Skeletal muscle cell (primary cell): Measurements from ENCODE around the gene NUTF2.
"Not testable (repeated sequence)": the region's sequence is repeated elsewhere in the genome, so short reads cannot be mapped to it uniquely, and the experiment has no call there.

Experiments used
- DNase-seq: peaks from one replicate; pipeline ENCODE4 v3.0.0-alpha.2; 2010; ENCODE audit warnings: low read depth
- H3K4me3 ChIP-seq: 2 replicates; pipeline ENCODE4 v1.5.1; 2011; ENCODE audit warnings: low read depth, mild to moderate bottlenecking, control low read depth, low read length, moderate library complexity

NUTF2 gene

DNA sequence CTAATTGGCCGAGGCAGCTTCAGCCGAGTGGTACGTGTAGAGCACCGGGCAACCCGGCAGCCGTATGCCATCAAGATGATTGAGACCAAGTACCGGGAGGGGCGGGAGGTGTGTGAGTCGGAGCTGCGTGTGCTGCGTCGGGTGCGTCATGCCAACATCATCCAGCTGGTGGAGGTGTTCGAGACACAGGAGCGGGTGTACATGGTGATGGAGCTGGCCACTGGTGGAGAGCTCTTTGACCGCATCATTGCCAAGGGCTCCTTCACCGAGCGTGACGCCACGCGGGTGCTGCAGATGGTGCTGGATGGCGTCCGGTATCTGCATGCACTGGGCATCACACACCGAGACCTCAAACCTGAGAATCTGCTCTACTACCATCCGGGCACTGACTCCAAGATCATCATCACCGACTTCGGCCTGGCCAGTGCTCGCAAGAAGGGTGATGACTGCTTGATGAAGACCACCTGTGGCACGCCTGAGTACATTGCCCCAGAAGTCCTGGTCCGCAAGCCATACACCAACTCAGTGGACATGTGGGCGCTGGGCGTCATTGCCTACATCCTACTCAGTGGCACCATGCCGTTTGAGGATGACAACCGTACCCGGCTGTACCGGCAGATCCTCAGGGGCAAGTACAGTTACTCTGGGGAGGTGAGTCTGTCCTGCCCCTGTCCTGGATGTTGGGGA is 62.5 kb downstream of the NUTF2 start:
- H3K4me3 ChIP-seq = no peak overlapping the region
- DNase-seq = no peak

DNA sequence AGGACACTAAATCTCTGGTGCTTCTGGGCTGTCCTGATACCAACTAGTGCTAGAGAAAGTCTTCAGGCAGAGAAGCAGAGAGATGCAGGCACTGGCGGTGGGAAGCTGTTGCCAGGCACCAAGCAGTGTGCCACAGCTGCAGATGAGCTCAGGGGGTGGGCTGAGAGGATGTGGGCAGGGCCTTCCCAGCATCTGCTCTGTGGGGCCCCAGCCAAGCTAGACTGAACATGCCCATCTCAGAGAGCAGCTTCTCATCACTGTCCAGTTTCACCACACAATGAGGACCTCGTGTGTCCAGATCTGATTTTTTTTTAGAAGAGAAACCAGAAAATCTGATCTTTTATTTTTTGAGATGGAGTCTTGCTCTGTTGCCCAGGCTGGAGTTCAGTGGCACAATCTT is 63.4 kb downstream of the NUTF2 start:
- DNase-seq = peak; percentile 72
- no peak overlapping the region for H3K4me3 ChIP-seq

DNA sequence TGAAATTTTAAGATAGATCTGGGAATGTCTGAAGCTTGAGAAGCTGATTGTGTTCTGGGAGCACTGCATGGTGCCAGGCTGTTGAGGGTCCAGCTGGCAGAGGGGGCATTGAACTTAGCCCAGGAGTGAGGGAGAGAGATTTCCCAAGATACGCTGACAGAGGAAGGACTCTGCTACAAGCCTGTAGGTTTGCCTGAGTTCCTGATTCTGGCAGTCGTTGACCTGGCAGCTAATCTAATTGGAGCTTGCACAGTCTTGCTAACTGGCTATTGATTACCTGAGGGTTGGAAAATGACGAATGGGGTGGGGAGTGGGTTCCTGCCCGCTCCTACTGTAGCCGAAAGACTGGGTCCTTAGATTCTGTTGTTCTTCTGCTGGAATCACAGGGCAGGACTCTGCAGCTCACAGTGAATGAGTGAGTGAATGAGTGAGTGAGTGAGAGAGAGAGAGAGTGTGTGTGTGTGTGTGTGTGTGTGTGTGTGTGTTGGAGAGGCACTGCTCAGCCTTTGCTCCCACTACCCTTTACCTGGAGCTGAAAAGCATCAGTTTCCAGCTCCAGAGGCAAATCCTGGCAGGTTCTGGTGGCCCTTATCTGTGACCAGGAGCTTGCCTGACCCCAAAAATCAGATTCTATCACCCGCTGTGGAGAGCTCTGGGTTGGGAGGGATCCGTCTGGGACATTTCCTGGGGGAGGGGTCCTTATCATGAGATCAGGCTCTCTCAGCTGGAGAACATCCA is 68.2 kb downstream of the NUTF2 start:
- no peak for DNase-seq
- H3K4me3 ChIP-seq = no peak overlapping the region

DNA sequence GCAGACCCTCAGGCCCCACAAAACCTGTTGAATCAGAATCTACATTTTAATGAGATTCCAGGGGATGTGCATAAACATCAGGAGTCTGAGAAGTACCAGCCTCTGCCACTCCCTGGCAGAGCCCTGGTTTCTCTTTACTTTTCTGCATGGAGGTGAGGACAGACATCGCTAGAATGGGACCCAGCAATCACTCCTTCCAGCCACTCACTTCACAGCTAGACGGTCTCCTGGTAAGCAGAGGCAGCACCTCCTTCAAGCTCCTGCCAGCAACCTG is 68.7 kb downstream of the NUTF2 start:
- not testable (repeated sequence) for H3K4me3 ChIP-seq, DNase-seq

DNA sequence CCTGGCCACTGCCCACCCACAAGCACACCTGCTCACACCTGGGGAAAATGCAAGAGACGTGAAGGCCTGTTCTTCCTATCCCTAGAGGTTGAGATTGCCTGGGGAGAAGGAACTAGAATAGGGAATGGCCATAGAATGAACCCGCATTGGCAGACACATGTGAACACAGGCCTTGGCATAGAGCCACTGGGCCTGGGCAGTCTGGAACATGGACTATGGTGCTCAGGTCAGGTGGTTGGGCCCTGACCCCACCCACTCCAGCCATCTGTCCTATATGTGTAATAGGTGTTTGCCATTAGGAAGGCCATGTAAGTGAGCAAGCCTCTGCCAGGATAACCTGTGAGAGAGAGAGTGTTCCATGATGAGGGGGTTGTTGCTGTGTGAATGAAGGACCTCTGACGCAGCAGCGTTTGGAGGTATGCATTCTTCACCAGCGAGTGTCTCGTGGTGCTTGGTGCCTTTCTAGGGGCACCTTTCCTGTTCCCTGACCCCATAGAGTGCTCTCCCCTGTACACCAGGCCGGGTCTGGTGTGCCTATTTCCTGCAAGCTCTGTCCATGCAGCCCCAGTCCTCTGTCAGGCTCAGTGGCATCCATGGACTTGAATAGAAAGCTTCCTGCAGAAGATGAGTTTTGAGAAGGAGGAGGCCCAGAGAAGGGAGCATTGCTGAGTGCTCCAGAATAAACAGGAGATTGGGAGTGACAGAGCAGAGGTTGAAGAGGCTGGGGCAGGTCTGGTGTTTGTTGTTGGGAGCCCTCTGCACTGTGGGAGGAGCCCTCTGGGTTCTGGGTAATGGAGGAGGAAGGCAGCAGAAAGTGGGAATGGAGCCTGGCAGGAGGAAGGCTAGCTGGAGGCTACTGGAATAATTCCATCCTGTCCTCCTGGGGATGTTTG is 69.3 kb downstream of the NUTF2 start:
- DNase-seq = no peak
- no peak overlapping the region for H3K4me3 ChIP-seq

DNA sequence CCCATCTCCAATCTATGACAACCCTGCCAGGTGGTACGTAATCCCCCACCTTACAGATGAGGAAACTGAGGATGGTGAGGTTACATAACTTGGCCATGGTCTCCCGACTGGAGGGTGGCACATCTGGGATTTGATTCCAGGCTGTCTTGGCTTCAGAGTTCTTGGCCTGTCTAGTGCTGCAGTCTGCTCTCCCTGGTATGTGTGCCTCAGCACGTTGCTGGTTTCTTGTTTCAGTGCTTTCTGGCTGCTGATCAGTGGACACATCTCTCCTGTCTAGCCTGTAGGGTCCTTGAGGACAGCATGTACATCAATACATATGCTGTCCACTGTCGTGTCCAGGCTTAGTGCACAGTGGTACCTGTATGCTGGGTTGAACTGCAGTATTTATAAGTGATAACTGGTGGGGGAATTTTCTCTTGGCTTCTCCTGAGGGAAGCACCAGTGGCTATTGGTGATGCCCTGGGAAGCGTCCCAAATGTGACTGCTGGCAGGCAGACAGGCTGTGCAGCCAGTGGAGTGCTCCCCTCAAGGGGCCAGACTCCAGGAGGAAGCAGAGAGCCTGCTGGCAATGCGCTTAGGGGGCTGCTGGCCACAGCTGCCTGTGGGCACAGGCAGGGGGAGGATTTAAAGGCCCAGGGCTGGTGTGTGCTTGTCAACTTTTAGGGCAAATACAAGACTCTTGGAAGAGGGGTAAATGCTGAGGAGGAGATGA is 70.6 kb downstream of the NUTF2 start:
- DNase-seq = no peak
- no peak overlapping the region for H3K4me3 ChIP-seq

DNA sequence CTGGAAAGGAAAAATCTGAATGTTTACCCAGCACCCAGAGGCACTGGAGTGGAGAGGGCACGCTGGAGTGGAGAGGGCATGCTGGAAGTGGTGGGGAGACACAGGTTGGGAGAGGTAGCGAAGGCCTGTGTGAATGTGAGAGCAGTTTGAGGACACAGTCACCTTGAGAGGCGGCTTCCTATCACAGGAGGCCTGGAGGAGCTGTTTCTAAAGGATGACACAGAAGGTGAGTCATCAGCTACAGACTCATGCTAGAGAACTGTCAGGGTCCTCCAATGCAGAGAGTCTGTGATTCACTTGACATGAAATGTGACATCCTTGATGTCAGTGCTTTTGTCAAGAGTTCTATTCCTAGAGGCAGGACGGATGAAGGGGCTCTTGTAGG is 71.1 kb downstream of the NUTF2 start:
- peak; percentile 56 for DNase-seq
- H3K4me3 ChIP-seq = no peak overlapping the region

DNA sequence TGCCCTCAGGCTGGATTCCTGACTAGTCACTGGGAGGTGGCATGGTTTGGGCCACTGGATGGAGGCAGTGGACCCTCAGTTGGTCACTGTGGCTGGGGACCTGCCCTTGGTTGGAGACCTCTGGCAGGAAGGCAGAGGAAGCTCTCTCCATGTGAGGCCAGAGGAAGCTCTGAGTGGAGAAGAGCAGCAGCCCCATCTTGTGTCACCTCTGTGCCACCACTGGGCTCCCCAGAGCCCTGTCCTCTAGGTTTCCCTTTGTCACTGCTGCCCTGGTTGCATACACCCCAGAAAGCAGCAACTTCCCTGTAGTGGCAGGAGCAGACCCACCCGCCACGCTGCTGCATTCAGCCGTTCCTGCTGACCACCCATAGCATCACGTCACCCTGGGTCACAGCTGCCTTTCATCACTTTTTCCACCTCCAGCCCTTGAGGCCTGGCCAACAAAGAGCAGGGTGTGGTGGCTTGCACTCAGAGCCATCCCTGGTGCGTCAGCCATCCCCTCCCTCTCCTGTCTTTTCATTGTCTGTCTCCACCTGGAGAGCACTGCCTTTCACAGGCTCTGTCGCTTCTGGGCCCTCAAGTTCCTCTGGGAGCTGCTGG is 73.0 kb downstream of the NUTF2 start:
- no peak overlapping the region for H3K4me3 ChIP-seq
- DNase-seq = no peak
